Astrocyte (in vitro differentiated cells and primary cell): ENCODE measurements around the gene XRN2.

Source experiments
- EZH2 ChIP-seq: IDR thresholded peaks from 2 replicates; pipeline ENCODE4 v1.6.1; 2012; ENCODE audit warnings: mild to moderate bottlenecking, low read length, inconsistent platforms; ENCODE audit not compliant: insufficient read depth
- TF ChIP-seq, protein P1 (sequence below): IDR thresholded peaks from 2 replicates; pipeline ENCODE4 v1.5.1; 2011; ENCODE audit warnings: low read depth, mild to moderate bottlenecking, inconsistent platforms, low read length, moderate library complexity; ENCODE audit not compliant: insufficient read depth

GRCh38 chr20:21340991-21341697, 38.0 kb downstream of the XRN2 start:
- TF ChIP-seq, protein P1, sequence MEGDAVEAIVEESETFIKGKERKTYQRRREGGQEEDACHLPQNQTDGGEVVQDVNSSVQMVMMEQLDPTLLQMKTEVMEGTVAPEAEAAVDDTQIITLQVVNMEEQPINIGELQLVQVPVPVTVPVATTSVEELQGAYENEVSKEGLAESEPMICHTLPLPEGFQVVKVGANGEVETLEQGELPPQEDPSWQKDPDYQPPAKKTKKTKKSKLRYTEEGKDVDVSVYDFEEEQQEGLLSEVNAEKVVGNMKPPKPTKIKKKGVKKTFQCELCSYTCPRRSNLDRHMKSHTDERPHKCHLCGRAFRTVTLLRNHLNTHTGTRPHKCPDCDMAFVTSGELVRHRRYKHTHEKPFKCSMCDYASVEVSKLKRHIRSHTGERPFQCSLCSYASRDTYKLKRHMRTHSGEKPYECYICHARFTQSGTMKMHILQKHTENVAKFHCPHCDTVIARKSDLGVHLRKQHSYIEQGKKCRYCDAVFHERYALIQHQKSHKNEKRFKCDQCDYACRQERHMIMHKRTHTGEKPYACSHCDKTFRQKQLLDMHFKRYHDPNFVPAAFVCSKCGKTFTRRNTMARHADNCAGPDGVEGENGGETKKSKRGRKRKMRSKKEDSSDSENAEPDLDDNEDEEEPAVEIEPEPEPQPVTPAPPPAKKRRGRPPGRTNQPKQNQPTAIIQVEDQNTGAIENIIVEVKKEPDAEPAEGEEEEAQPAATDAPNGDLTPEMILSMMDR: no peak
- TF ChIP-seq EZH2: no peak
